Loucy (cell line): ENCODE data around the gene SOX1.

Source experiments
- H2AFZ ChIP-seq: fragments of 200-600 bp; sonication (generic); 2 replicates; pipeline ENCODE4 v1.6.0; 2016; ENCODE audit warnings: antibody characterized with exemption, mild to moderate bottlenecking, low read length, moderate library complexity
- H3F3A ChIP-seq: fragments of 200-600 bp; 2 replicates; pipeline ENCODE4 v1.6.0; 2016; ENCODE audit warnings: antibody characterized with exemption, low read depth, mild to moderate bottlenecking
- H3K27me3 ChIP-seq: fragments of 200-600 bp; sonication (generic); 2 replicates; pipeline ENCODE4 v1.6.1; 2014; ENCODE audit warnings: low read length, mild to moderate bottlenecking; ENCODE audit not compliant: insufficient read depth, poor library complexity, severe bottlenecking
- H3K36me3 ChIP-seq: fragments of 200-600 bp; sonication (generic); 2 replicates; pipeline ENCODE4 v1.6.1; 2016; ENCODE audit warnings: low read length; ENCODE audit not compliant: insufficient read depth
- H3K4me1 ChIP-seq: fragments of 200-600 bp; sonication (generic); 2 replicates; pipeline ENCODE4 v1.5.1; 2014; ENCODE audit warnings: low read length, mild to moderate bottlenecking; ENCODE audit not compliant: insufficient read depth, poor library complexity, severe bottlenecking
- H3K4me2 ChIP-seq: fragments of 200-600 bp; sonication (generic); 2 replicates; pipeline ENCODE4 v1.6.0; 2014; ENCODE audit warnings: antibody characterized with exemption, low read length, low read depth, mild to moderate bottlenecking; ENCODE audit not compliant: poor library complexity, severe bottlenecking
- H3K4me3 ChIP-seq: fragments of 200-600 bp; sonication (generic); 2 replicates; pipeline ENCODE4 v1.5.1; 2014; ENCODE audit warnings: low read length, mild to moderate bottlenecking, mixed read lengths; ENCODE audit not compliant: poor library complexity, severe bottlenecking
- H3K79me2 ChIP-seq: fragments of 200-600 bp; sonication (generic); 2 replicates; pipeline ENCODE4 v1.6.1; 2014; ENCODE audit warnings: low read length; ENCODE audit not compliant: insufficient read depth
- H3K9ac ChIP-seq: fragments of 200-600 bp; sonication (generic); 2 replicates; pipeline ENCODE4 v1.6.0; 2014; ENCODE audit warnings: mild to moderate bottlenecking, low read depth, low read length, moderate library complexity; ENCODE audit not compliant: poor library complexity, severe bottlenecking
- H3K9me2 ChIP-seq: fragments of 200-600 bp; sonication (generic); replicated peaks from 2 replicates; pipeline ENCODE4 v1.6.1; 2016; ENCODE audit warnings: low read depth, low read length, mixed read lengths
- H3K9me3 ChIP-seq: fragments of 200-600 bp; sonication (generic); 2 replicates; pipeline ENCODE4 v1.6.1; 2014; ENCODE audit warnings: mild to moderate bottlenecking, antibody characterized with exemption, low read length, low read depth; ENCODE audit not compliant: insufficient read depth
- H4K20me1 ChIP-seq: fragments of 200-600 bp; sonication (generic); 2 replicates; pipeline ENCODE4 v1.6.0; 2014; ENCODE audit warnings: antibody characterized with exemption, low read length, mild to moderate bottlenecking; ENCODE audit not compliant: insufficient read depth, poor library complexity, severe bottlenecking
- EZH2phosphoT487 ChIP-seq: fragments of 200-600 bp; IDR thresholded peaks from 2 replicates; pipeline ENCODE4 v1.6.1; 2018; ENCODE audit warnings: antibody characterized with exemption, mild to moderate bottlenecking, moderate library complexity, borderline replicate concordance
- TF ChIP-seq, protein P1 (sequence below): fragments of 200-600 bp; sonication (generic); conservative IDR thresholded peaks from 2 replicates; pipeline ENCODE4 v1.5.1; 2014; ENCODE audit warnings: mild to moderate bottlenecking, antibody characterized with exemption, low read length

SOX1 gene

GRCh38 chr13:112034231-112034630 is 32.7 kb upstream of the SOX1 start:
- Histone ChIP-seq H4K20me1 (no peaks in the 10 kb centered on the region), H3K79me2 (no peaks in the 10 kb centered on the region), H3K9me2 (no peaks in the 10 kb centered on the region), H3K27me3 (no peaks in the 10 kb centered on the region), H3K9me3 (peaks cover 15% of the 10 kb centered on the region; the same call in 1 of the 2 replicates), H3F3A (no peaks in the 10 kb centered on the region), H3K4me1 (no peaks in the 10 kb centered on the region), H3K4me2 (no peak overlapping the region), H3K36me3 (no peaks in the 10 kb centered on the region), H3K4me3 (no peak overlapping the region), H3K9ac (no peak overlapping the region), H2AFZ (no peak overlapping the region)
- TF ChIP-seq EZH2phosphoT487: no peak
- TF ChIP-seq, protein P1, sequence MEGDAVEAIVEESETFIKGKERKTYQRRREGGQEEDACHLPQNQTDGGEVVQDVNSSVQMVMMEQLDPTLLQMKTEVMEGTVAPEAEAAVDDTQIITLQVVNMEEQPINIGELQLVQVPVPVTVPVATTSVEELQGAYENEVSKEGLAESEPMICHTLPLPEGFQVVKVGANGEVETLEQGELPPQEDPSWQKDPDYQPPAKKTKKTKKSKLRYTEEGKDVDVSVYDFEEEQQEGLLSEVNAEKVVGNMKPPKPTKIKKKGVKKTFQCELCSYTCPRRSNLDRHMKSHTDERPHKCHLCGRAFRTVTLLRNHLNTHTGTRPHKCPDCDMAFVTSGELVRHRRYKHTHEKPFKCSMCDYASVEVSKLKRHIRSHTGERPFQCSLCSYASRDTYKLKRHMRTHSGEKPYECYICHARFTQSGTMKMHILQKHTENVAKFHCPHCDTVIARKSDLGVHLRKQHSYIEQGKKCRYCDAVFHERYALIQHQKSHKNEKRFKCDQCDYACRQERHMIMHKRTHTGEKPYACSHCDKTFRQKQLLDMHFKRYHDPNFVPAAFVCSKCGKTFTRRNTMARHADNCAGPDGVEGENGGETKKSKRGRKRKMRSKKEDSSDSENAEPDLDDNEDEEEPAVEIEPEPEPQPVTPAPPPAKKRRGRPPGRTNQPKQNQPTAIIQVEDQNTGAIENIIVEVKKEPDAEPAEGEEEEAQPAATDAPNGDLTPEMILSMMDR: no peak

DNA sequence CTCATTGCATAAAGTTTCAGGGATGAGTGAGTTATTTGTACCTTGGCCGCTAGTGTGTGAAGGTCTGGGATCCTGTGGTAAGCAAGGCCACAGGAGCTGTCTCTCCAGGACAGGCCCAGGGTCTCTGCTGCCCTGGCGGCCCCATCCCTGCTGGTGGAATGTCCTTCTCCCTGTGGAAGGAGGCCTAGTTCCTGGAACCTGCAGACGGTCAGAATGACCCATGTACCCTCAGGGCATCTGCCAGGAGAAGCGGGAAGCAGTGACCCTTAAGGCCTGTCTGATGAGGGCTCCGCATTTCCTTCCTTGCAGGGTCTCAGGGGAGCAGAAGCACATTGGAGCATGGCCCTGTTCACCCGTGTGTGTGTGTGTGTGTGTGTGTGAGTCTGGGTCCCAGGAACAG is 32.1 kb upstream of the SOX1 start:
- Histone ChIP-seq H3K4me3 (no peak overlapping the region), H3K4me1 (no peaks in the 10 kb centered on the region), H3K4me2 (no peak overlapping the region), H3K27me3 (no peaks in the 10 kb centered on the region), H3K9me3 (peaks cover 14% of the 10 kb centered on the region; the same call in 1 of the 2 replicates), H3K36me3 (no peaks in the 10 kb centered on the region), H4K20me1 (no peaks in the 10 kb centered on the region), H3F3A (no peaks in the 10 kb centered on the region), H3K79me2 (no peaks in the 10 kb centered on the region), H3K9ac (no peak overlapping the region), H2AFZ (no peak overlapping the region), H3K9me2 (no peaks in the 10 kb centered on the region)
- TF ChIP-seq, protein P1: no peak
- TF ChIP-seq EZH2phosphoT487: no peak

- Histone ChIP-seq H3F3A (no peaks in the 10 kb centered on the region), H4K20me1 (no peaks in the 10 kb centered on the region), H3K9me3 (no peaks in the 10 kb centered on the region; the same call in 1 of the 2 replicates), H3K36me3 (no peaks in the 10 kb centered on the region), H3K9ac (no peak overlapping the region), H3K4me2 (no peak overlapping the region), H3K4me3 (no peak overlapping the region), H3K27me3 (no peaks in the 10 kb centered on the region), H3K4me1 (no peaks in the 10 kb centered on the region), H3K79me2 (no peaks in the 10 kb centered on the region), H3K9me2 (no peaks in the 10 kb centered on the region), H2AFZ (no peak overlapping the region)
- TF ChIP-seq, protein P1: no peak
- TF ChIP-seq EZH2phosphoT487: no peak
Measured at GRCh38 chr13:112042496-112042895, 24.5 kb upstream of the SOX1 start.
